HG03378 (cell line): Measurements from ENCODE around the gene RGS7.
"Not testable (repeated sequence)": the region's sequence is repeated elsewhere in the genome, so short reads cannot be mapped to it uniquely, and the experiment has no call there.

ENCODE experiments used
- ATAC-seq: cut with Tn5 transposase; IDR thresholded peaks from one replicate; pipeline ENCODE4 v1.9.1; 2021; ENCODE audit warnings: mild to moderate bottlenecking, moderate library complexity; ENCODE audit not compliant: unreplicated experiment

Gene RGS7

DNA sequence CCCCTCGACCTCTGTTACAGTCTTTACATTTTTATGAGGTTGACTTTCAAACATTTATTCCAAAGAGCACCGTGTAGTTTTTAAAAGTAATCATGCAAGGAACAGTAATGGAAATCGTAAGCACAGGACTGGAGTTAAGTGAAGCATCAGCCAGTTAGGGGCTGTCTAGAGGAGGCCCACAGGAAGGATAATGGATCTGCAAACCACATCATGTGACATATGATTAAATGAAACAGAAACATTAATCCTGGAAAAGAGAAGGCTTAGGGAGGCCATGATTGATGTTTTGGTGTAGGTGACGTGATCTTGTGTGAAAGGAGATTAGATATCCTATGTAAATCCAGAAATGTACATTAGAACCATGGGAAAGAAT, 25.0 kb downstream of the RGS7 start:
- no peak for ATAC-seq

DNA sequence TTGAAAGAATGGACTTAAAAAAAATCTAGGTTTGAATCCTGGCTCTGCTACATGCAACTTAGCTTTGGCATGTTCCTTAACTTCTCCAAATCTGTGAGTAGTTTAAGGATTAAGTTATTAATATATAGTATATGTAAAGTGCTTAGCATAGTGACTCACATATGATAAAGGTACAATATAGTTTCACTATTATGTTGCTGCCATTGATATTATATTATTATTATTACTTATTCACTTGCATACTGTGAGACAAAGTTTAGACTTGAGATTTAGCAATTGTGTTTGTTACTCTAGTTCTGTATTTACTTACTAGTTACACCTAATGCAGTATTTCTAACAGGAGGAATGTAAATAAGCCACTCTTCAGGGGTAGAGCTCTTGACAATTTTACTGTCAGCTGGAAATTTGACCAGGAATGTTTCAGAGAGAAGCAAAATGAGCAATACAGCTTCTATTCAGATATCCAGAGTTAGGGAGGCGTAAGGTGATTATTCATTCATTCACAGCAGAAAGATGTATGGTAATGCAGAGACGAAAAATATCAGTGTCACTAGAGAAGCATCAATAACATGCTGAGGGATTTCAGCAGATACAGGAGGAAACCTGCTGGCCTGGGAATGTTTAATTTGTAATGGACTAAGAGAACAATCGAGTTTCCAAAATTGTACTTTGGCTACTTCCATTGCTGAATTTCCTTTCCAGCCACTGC, 25.5 kb downstream of the RGS7 start:
- ATAC-seq, result peak; percentile 27

DNA sequence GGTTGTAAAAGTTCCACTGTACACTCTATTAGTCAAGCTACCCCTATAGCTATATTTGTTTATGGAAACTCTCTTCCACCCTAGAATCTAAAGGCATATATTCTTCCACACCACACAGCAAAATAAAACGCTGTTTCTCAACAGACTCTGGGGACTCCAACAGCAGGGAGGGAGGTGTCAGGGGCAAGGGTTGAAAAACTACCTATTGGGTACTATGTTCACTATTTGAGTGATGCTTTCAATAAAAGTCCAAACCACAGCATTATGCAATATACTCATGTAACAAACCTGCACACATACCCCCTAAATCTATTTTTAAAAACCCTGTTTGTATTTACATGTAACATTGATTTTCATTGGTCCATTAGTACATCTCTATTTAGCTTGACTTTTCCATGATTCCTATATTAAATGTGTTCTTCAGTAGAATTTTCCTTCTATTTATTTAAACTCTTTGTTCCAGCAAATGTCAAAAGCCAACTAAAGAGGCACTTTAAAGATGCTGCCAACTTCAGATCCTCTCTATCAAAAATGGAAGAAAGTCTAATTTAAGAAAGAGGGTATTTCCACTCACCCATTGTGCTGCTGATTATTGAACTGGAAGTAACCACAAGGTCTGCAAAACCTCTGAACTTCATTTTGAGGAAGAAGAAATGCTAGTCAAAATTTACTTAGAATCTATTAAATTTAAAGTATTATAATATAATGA, 26.2 kb downstream of the RGS7 start:
- peak; percentile 54 for ATAC-seq

DNA sequence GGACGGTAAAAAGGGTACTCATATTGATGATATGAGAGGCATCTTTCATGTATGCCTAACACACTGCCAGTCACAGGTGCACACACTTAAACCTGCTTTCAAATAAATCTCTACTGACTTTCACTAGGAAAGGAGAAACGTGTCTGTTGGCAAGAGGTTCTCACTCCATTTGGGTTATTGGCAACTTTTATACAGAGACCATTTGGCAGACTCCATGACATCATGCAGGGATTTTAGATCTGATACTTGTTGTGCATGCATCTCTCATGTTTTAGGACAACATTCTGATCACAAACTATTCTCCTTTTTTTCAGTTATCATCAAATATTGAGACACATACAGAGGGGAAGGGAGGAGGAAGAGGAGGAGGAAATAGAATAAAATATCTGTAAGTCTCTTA, 31.5 kb downstream of the RGS7 start:
- ATAC-seq, result no peak

DNA sequence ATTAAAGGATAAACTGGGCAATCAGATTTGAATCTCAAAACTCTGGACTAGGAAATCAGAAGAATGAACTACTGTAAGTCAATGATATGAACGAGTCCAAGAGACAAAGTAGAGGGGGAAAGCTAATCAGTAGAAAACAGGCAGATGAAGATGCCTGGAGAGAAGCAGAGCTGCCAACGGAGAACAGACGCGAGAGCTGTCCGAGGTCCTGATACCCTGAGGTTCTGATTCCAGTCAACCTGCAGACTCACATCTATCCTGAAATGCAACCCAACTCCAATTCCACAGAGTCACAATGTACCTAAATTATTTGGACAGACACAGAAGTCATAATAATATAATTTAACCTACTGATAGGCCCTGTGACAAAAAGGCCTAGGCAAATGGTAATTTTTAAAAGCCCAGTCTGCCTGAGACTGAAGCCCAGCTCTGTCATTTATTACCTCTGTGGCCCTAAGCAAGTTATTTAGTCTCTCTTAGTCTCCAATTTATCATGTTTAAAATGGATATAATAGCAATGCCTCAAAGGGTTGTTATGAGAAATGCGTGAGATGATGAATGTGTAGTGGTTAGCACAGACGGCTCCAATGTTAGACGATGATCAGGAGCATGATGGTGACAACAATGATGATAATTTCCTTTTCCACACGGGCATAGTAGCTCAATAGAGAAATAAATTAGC, 33.4 kb downstream of the RGS7 start:
- ATAC-seq, result no peak

DNA sequence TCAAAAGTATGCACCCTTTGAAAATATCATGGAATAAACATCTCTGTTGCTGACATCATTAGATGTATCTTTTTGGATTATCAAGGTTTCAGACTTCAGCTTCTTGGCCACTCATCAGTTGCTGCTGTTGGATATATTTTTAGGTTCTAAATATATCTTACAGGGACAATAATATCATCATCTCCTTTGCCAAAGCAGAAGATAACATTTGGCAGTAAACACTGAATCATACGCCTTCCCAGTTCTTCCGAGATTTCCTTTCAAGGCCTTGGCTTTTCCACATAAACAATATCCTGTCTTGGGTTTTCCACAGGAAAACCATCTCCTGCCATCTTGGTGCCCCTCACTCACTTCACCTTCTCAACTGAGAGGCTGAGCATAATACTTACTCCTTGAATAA, 39.3 kb downstream of the RGS7 start:
- no peak for ATAC-seq

DNA sequence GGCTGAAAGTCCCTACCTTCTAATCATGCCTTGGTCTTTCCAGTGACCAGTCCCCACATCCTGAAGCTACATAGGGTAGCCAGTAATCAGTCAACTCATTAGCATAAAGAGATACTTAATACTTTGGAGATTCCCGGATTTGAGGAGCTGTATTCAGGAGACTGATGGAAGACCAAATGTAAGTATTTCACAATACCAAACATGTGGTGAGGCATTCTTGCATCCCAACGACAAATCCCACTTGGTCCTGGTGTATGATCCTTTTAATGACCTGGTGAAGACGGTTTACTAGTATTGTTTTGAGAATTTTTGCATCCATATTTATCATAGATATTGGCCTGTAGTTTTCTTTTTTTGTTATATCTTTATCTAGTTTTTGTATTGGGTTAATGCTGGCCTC, 40.6 kb downstream of the RGS7 start:
- no peak for ATAC-seq

DNA sequence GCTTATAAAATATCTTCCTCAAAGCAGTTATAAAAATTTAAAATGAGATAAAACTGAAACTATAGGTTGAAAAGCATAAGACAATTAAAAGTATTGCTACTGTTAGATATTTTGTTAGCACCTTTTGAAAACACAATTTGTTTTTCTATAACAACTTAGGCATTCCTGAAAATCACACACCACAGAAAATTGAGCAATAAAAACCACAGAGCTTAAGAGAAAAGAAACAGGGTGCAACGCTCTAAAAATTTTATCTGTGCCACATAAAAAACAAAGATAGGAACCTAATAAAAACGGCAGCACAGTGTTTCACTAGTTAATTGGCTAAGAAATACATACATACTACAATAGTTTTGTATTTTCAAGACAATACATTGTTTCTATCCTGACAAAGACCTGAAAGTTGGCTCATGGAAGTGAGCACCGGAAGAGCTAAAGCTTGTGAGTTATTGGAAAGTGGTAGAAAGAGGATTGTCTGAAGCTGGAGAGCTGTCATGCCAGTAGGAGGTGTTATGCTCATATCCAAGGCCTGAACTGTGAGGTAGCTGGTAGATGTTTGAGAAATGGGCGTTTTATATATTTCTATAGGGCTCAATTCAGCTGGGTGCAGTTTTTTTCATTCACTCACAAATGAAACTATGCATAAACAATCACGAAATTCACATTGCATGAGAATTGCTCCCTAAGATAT, 45.8 kb downstream of the RGS7 start:
- no peak for ATAC-seq

DNA sequence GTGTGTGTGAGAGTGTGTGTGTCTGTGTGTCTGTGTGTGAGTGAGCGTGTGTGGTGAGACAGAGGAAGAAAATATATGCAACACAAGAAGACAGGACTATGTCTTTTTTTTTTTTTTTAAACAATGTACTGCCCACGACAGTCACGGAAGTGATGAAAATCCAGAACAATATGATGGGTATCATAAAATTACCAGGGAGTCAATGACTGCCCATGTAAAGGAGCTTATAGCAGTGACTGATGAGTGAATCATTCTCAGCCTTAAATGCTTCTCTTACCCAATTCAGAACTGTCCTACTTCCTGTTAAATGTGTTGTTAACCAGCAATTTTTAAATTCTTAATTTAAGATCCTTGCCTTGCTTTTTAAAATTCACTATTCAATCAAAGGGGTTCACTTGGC, 46.6 kb downstream of the RGS7 start:
- no peak for ATAC-seq

DNA sequence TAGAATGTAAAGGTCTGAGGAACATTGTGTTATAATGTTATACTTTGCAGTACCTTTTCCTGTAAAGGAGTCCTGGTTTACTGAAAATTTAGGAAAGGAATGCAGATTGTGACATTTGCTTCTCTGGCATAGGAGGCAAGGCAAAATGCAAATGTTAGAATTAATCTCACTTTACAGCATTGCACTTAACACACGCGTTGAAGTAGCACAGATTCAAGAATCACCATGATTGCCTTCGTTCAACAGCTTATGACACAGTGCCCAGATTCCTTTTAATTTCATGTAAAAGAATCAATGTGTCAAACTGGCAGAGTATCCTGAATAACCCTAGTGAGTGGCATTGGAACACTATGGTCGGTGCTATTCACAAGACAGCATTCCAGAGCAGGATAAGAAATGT, 47.4 kb downstream of the RGS7 start:
- ATAC-seq, result no peak

DNA sequence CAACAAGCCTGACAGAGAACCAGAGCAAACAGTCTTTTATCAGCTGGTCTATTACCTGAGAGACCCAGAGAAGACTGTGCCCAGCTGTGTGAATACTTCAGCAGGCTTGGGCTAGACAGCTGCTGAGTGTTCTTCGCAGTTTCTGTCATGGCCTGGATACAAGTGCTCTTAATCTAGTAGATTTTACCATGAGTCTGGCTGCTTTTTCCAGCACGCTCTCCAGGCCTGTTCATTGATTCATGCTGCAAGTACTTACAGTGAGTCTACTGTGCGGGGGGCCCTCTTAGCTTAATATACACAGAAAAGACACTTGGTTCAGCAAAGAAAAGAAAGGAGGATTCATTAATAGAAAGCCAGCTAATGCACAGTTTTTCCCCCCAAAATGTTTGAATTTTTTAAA, 48.5 kb downstream of the RGS7 start:
- ATAC-seq, result no peak

DNA sequence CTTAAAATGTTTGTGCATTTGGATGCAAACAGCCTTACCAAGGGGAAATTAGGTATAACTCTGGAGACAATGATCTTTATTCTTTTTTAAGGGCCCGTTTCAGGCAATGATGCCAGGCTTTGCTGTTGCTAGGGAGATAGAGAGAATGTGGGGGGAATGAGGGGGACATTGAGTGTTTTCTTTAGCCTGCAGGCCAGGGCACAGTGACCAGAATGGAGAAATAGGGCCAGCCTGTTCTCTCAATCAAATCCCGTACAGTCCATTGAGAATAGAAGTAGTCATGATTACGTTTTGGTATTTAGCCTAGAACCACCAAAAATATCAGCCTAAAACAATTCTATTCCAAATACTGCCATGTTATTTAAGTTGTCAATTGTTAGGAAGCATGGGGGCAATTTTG, 49.0 kb downstream of the RGS7 start:
- ATAC-seq, result no peak

DNA sequence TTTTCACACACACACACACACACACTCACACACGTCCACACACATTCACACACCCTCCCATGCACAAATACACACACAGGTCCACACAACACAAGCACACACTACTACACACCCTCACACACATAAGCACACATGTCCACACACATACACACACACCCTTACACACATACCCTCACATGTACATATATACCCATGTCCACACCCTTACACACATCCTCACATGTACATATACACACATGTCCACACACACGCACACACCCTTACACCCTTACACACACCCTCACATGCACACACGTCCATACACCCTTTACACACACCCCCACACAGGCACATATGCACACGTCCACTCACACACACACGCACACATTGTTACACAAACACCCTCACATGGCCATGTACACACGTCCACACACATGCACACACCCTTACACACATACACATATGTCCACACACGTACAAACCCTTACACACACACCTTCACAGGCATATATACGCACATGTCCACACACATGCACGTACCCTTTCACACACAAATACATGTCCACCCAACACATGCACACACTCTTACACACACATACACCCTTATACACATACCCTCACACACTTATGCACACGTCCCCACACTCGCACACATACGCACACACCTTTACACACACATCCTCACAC, 50.7 kb downstream of the RGS7 start:
- no peak for ATAC-seq

DNA sequence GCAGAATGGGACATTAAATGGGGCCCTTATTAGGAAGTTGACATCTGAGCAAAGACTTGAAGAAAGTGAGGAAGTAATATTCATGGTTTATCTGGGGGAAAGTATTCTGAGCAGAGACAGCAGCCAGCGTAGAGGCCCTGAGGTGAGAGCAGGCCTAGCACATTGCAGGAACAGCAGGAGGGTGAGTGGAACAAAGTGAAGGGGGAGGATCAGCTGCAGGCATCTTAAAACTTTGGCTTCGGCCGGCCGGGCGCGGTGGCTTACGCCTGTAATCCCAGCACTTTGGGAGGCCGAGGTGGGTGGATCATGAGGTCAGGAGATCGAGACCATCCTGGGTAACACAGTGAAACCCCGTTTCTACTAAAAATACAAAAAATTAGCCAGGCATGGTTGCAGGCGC, 55.0 kb downstream of the RGS7 start:
- not testable (repeated sequence) for ATAC-seq

DNA sequence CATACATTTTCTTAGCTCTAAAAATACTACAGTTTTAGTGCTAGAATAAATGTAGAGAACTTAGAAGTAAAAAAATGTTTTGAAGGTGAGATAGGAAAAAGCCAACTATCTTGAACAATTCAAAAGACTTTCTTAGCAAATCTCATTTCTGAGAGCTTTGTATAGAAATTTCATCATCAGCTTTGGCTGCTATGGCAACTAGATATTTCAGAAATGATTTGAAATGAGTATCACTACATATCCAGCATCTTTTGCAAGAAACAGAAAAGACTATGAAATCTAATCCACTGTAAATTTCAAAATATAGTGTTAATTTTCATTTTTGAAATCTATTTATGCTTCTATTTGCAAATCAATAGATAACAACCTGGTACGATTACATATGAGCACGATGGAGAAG, 57.7 kb downstream of the RGS7 start:
- ATAC-seq, result no peak

DNA sequence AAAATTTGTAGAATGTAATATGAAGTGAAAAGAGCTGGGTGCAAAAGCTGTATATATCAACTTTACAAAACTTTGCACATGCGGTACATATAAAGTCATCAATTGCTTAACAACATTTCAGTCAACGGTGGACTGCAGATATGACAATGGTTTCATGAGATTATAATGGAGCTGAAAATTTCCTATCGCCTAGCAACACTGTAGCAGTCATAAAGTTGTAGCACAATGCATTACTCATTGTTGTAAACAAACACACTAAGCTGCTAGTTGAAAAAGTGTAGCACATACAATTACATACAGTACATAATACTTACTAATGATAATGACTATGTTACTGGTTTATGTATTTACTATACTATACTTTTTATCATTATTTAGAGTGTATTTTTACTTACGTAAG, 64.0 kb downstream of the RGS7 start:
- no peak for ATAC-seq

DNA sequence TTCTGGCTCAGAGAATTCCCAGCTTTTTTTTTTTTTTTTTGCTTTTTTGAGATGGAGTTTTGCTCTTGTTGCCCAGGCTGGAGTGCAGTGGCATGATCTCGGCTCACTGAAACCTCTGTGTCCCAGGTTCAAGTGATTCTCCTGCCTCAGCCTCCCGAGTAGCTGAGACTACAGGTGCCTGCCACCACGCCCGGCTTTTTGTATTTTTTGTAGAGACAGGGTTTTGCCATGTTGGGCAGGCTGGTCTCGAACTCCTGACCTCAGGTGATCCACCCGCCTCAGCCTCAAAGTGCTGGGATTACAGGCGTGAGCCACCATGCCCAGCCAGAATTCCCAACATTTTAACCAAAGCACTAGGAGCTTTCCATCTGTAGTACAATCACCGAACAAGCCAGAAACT, 65.5 kb downstream of the RGS7 start:
- not testable (repeated sequence) for ATAC-seq

DNA sequence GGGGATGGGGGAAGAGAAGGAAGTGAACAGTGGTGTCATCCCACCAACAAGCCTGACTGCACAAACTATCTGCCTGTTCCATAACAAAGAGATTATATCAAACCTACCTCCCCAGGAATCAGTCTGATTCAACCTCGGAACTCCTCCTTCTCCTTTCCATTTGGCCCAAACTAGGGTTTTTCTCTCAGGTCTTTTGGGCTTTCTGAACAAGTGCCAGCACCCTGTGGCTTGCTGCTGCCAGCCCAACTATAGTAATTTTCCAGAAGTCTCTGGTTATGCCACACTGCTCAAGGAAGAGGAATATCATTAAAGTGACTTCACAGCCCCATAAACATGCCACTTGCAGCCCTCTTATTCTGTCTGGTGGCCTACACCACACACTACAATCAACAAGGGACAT, 70.5 kb downstream of the RGS7 start:
- no peak for ATAC-seq

DNA sequence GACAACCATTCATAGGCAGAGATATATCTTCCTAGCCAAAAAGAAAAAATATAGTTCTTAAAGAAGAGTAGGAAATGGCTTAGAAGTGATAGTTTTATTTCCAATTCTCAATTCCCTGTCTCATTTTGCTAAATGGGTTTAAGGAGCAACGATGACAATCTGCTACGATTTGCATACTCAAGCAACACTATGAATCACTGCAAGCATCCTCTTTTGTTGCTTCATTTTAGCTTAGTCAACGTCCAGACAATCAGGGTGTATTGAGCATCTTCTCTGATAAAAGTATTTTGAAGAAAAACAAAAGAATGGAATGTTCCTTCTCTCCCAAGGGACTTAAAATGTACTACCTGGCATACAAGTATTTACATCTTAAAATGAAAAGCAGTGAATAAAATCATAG, 80.6 kb downstream of the RGS7 start:
- ATAC-seq, result no peak

DNA sequence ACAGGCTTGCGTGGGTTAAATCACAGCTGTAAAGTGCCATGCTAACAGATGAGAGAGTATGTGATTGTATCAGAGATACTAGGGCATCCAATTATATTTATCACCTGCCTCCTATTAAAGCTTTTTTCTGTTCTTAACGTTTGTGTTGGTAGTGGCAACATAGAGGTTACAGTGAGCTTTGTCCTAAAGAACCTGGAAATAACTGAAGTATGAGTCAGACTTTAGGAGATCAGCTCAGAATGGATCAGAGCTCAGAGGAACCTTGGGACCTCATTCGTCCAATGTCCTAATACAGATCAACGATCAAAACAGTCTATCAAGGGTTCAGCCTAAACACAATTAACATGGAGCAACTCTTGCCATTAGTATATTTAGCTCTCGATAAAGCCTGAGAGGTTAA, 81.0 kb downstream of the RGS7 start:
- no peak for ATAC-seq

DNA sequence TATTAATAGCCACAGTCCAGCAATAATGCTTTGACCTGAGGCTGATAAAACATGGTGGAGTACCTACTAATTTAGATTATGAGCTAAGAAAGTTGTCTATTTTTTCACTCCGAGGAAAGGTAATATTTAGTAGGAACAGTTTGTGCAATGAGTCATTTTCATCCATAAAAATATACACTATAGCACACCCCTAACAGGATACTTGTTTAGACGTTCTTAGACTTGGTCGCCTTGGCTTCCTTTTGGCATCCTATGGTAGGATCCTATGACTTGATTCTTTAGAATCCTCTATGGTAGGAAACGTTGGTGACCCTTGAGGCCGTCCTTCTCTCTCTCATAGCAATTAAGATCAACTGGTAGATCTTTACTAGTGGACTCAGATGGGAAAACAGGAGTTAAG, 81.8 kb downstream of the RGS7 start:
- no peak for ATAC-seq
